Prostate gland (tissue), 2 donors: ENCODE data around the gene FBXW12.

Source experiments
- POLR2A ChIP-seq: fragments of 450-650 bp; IDR thresholded peaks from one replicate; pipeline ENCODE4 v1.6.1; 2016; ENCODE audit warnings: antibody characterized with exemption, mild to moderate bottlenecking
- TF ChIP-seq, protein P1 (sequence below), 4 experiments: fragments of 200-600 bp in 2 of 4; fragments of 450-650 bp in 2 of 4; sonication (generic) in 2 of 4; IDR thresholded peaks; 1 replicate in 3 of 4; 2 replicates in 1 of 4; pipeline ENCODE4 v1.5.1; 2016 to 2019; ENCODE audit warnings: antibody characterized with exemption in 4 of 4, mild to moderate bottlenecking in 2 of 4, moderate library complexity in 2 of 4

- TF ChIP-seq POLR2A = no peak
- TF ChIP-seq, protein P1, sequence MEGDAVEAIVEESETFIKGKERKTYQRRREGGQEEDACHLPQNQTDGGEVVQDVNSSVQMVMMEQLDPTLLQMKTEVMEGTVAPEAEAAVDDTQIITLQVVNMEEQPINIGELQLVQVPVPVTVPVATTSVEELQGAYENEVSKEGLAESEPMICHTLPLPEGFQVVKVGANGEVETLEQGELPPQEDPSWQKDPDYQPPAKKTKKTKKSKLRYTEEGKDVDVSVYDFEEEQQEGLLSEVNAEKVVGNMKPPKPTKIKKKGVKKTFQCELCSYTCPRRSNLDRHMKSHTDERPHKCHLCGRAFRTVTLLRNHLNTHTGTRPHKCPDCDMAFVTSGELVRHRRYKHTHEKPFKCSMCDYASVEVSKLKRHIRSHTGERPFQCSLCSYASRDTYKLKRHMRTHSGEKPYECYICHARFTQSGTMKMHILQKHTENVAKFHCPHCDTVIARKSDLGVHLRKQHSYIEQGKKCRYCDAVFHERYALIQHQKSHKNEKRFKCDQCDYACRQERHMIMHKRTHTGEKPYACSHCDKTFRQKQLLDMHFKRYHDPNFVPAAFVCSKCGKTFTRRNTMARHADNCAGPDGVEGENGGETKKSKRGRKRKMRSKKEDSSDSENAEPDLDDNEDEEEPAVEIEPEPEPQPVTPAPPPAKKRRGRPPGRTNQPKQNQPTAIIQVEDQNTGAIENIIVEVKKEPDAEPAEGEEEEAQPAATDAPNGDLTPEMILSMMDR (IDR thresholded peaks at IDR 0.05) = no peak
Measured at GRCh38 chr3:48369693-48370332, 2.2 kb upstream of the FBXW12 start.
